Gastroesophageal sphincter (tissue), 4 donors: ENCODE data around the gene SLC17A4. TPM values are rescaled to one million over a fixed set of nuclear protein-coding genes. Genes with fewer than 3 reads are reported as not detected.

Source experiments
- ATAC-seq: fragments of 150-250 bp; one replicate; pipeline ENCODE4 v1.9.1; 2016; ENCODE audit warnings: mild to moderate bottlenecking, moderate library complexity
- H3K27ac ChIP-seq, 4 donors: fragments of 200-600 bp; sonication (generic) in 3 of 4; 1 replicate in 3 of 4; 2 replicates in 1 of 4; pipeline ENCODE4 v1.5.1; 2016 to 2019
- H3K27me3 ChIP-seq: fragments of 200-600 bp; sonication (generic); one replicate; pipeline ENCODE4 v1.5.1; 2019
- H3K36me3 ChIP-seq, 2 donors: fragments of 200-600 bp; sonication (generic); one replicate each; pipeline ENCODE4 v1.5.1; 2019; ENCODE audit warnings: control low read depth in 1 of 2
- H3K4me1 ChIP-seq, 3 donors: fragments of 200-600 bp; sonication (generic); 1 replicate in 2 of 3; 2 replicates in 1 of 3; pipeline ENCODE4 v1.5.1; 2016 to 2019; ENCODE audit warnings: control low read depth in 2 of 3
- H3K4me3 ChIP-seq, 2 donors: fragments of 200-600 bp; sonication (generic); one replicate each; pipeline ENCODE4 v1.5.1; 2019; ENCODE audit warnings: mild to moderate bottlenecking in 1 of 2, moderate library complexity in 1 of 2
- H3K9me3 ChIP-seq, 3 donors: fragments of 200-600 bp; sonication (generic); one replicate each; pipeline ENCODE4 v1.5.1; 2017 to 2019; ENCODE audit warnings: control low read depth in 2 of 3
- EP300 ChIP-seq: sonication (generic); formaldehyde crosslinking; IDR thresholded peaks from one replicate; pipeline ENCODE4 v1.6.1; 2017; ENCODE audit warnings: antibody characterized with exemption, mild to moderate bottlenecking
- POLR2A ChIP-seq, 2 donors: fragments of 450-650 bp; IDR thresholded peaks; one replicate each; pipeline ENCODE4 v1.6.1; 2017; ENCODE audit warnings: antibody characterized with exemption in 2 of 2, mild to moderate bottlenecking in 2 of 2, moderate library complexity in 1 of 2
- POLR2AphosphoS5 ChIP-seq: sonication (generic); formaldehyde crosslinking; IDR thresholded peaks from one replicate; pipeline ENCODE4 v1.6.1; 2017; ENCODE audit warnings: antibody characterized with exemption
- WGBS, 2 donors: methylation state at CpG; one replicate each; pipeline ENCODE4 v1.1.5; 2018; ENCODE audit warnings: low coverage in 1 of 2; 5-methylcytosine and 5-hydroxymethylcytosine counted together
- total RNA-seq, 4 donors: library from RNA; depleted of rRNA; stranded (reverse); fragments of >200 nt; gene quantifications; one replicate each; pipeline ENCODE4 v1.1.0, GENCODE V29; 2016
- TF ChIP-seq, protein P1 (sequence below), 4 experiments: fragments of 200-600 bp in 2 of 4; fragments of 450-650 bp in 2 of 4; sonication (generic) in 1 of 4; IDR thresholded peaks; one replicate each; pipeline ENCODE4 v1.5.1; 2017 to 2019; ENCODE audit warnings: antibody characterized with exemption in 4 of 4, mild to moderate bottlenecking in 2 of 4, moderate library complexity in 2 of 4

SLC17A4 gene
- total RNA-seq, 4 donors from 2014 or later = not detected

DNA sequence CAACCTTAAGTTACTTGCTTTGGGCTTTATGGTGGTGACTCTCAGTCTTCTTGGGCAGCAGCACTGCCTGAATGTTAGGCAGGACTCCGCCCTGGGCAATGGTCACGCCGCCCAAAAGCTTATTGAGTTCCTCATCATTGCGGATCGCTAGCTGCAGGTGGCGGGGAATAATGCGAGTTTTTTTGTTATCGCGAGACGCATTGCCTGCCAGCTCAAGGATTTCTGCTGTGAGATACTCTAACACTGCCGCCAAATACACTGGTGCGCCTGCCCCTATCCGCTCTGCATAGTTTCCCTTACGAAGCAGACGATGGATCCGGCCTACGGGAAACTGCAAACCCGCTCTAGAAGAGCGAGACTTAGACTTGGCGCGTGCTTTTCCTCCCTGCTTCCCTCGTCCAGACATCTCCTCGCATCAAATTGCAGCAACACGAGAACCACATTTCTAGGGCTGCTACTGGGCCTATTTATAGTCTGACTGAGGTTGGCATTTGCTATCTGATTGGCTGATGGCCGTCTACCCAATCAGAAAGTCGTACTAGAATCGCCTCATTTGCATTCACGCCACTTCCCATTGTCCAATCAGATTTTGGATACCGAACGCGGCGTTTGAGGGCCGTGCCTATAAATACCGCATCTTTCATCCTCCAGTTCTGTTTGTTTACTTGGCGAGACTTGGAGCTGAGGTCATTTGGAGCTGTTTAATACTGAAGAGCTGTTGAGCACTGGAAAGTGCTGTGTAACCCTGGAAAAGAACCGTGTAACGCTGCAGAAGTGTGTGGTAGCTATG lies 28.2 kb upstream of the SLC17A4 start:
- Histone ChIP-seq H3K9me3 (no peaks in the 10 kb centered on the region), H3K27me3 (peaks cover 18% of the 10 kb centered on the region), H3K36me3 (no peaks in the 10 kb centered on the region), H3K27ac (no peak overlapping the region), H3K4me1 (no peaks in the 10 kb centered on the region), H3K4me3 (no peak overlapping the region)
- 94% methylated on average over 17 to 28 of the region's 37 CpGs for WGBS, 2 donors
- no peak for ATAC-seq
- TF ChIP-seq, protein P1, sequence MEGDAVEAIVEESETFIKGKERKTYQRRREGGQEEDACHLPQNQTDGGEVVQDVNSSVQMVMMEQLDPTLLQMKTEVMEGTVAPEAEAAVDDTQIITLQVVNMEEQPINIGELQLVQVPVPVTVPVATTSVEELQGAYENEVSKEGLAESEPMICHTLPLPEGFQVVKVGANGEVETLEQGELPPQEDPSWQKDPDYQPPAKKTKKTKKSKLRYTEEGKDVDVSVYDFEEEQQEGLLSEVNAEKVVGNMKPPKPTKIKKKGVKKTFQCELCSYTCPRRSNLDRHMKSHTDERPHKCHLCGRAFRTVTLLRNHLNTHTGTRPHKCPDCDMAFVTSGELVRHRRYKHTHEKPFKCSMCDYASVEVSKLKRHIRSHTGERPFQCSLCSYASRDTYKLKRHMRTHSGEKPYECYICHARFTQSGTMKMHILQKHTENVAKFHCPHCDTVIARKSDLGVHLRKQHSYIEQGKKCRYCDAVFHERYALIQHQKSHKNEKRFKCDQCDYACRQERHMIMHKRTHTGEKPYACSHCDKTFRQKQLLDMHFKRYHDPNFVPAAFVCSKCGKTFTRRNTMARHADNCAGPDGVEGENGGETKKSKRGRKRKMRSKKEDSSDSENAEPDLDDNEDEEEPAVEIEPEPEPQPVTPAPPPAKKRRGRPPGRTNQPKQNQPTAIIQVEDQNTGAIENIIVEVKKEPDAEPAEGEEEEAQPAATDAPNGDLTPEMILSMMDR (IDR thresholded peaks at IDR 0.05) = no peak
- TF ChIP-seq POLR2AphosphoS5 = no peak

DNA sequence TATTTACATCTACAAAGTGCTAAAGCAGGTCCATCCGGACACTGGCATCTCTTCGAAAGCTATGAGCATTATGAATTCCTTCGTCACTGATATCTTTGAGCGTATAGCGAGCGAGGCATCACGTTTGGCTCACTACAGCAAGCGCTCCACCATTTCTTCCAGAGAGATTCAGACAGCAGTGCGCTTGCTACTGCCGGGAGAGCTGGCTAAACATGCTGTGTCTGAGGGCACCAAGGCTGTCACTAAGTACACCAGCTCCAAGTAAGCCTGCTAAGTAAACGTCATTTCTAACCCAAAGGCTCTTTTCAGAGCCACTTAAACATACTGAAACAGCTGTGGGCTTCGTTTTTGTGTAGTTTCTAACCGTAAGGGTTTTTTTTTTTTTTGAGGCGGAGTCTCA lies 27.5 kb upstream of the SLC17A4 start:
- no peak for TF ChIP-seq EP300
- TF ChIP-seq POLR2AphosphoS5 = no peak
- TF ChIP-seq POLR2A (IDR thresholded peaks at IDR 0.05) = no peak
- TF ChIP-seq, protein P1 (IDR thresholded peaks at IDR 0.05) = no peak
- Histone ChIP-seq H3K4me3 (no peak overlapping the region), H3K36me3 (no peaks in the 10 kb centered on the region), H3K9me3 (no peaks in the 10 kb centered on the region), H3K27me3 (peaks cover 23% of the 10 kb centered on the region), H3K27ac (no peak overlapping the region), H3K4me1 (no peaks in the 10 kb centered on the region)
- WGBS, 2 donors = 85 to 96% methylated on average over 10 of the region's 14 CpGs
- no peak for ATAC-seq

DNA sequence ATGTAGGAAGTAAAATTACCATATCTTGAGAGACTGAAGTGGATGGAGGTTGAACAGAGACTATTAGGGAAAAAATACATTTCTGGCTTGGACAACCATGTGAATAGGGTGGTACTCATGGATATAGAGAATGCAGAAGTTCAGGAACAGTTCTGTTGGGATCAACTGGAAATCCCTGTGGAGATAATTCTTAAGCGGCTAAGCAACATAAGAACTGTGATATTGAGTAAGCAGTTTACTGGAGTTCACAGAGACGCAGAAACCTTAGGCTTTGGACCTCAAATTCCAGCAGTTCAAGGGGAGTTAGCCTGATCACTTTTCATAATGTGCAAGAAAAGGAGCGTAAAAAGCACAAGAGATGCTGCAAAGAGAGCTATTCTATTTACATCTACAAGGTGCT lies 23.6 kb upstream of the SLC17A4 start:
- WGBS, 2 donors = 82 to 85% methylated on average over 2 to 3 of the region's 3 CpGs
- ATAC-seq = no peak
- no peaks in the 10 kb centered on the region for H3K4me1 ChIP-seq
- no peak overlapping the region for H3K27ac ChIP-seq
- no peaks in the 10 kb centered on the region for H3K36me3 ChIP-seq
- H3K4me3 ChIP-seq = no peak overlapping the region
- TF ChIP-seq POLR2A (IDR thresholded peaks at IDR 0.05) = no peak
- TF ChIP-seq, protein P1 (IDR thresholded peaks at IDR 0.05) = no peak
- TF ChIP-seq POLR2AphosphoS5 = no peak
- TF ChIP-seq EP300 = no peak
- H3K9me3 ChIP-seq = peaks cover 0 to 4% (median 0%) of the 10 kb centered on the region in 3 donors
- H3K27me3 ChIP-seq = peaks cover 21% of the 10 kb centered on the region

DNA sequence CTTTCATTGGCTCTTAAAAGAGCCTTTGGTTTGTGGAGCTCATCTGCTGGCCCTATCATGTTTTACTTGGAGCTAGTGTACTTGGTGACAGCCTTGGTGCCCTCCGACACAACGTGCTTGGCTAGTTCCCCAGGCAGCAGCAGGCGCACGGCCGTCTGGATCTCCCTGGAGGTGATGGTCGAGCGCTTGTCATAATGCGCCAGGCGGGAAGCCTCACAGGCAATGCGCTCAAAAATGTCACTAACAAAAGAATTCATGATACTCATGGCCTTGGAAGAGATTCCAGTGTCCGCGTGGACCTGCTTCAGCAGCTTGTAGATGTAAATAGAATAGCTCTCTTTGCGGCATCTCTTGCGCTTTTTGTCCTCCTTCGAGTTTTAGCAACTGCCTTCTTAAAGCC lies 22.8 kb upstream of the SLC17A4 start:
- TF ChIP-seq, protein P1 (IDR thresholded peaks at IDR 0.05) = no peak
- TF ChIP-seq EP300 = no peak
- TF ChIP-seq POLR2A (IDR thresholded peaks at IDR 0.05) = no peak
- no peak for TF ChIP-seq POLR2AphosphoS5
- peaks cover 0 to 4% (median 0%) of the 10 kb centered on the region in 3 donors for H3K9me3 ChIP-seq
- WGBS, 2 donors = 93 to 95% methylated on average over 6 to 13 of the region's 15 CpGs
- no peak overlapping the region for H3K27ac ChIP-seq
- no peak overlapping the region for H3K4me3 ChIP-seq
- no peaks in the 10 kb centered on the region for H3K4me1 ChIP-seq
- H3K27me3 ChIP-seq = peaks cover 21% of the 10 kb centered on the region
- no peaks in the 10 kb centered on the region for H3K36me3 ChIP-seq
- no peak for ATAC-seq

DNA sequence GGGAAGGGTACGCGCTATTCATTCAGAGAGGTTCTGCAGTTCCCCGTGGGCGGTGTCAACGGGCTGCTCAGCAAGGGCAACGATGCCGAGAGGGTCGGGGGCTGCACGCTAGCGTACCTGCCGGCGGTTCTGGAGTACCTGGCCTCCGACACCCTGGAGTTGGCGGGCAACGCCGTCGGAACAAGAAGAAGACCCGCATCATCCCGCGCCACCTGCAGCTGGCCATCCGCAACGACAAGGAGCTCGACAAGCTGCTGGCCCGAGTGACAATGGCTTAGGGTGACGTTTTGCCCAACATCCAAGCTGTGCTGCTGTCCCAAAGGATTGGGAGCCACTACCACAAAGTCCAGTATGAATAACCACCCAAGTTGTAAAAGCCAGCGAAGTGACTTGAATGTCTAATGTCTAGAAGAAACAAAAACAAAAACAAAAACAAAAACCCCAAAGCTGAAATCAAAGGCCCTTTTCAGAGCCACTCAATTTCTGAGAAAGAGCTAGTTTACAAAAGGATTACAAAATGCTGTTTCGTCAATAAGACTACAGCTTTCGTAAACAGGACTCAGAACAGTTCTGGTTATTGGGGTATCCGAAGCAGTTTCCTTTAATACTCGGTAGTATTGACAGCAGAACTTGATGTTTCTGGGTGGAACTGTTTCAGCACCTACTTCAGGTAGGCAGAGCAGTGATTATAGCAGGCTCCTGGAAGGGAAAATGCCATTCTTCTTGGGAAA lies 21.9 kb upstream of the SLC17A4 start:
- 65 to 90% methylated on average over 6 to 11 of the region's 30 CpGs for WGBS, 2 donors
- H3K4me3 ChIP-seq = no peak overlapping the region

More for the DNA sequence above, 21.9 kb upstream of the SLC17A4 start:
- H3K4me1 ChIP-seq = no peaks in the 10 kb centered on the region
- TF ChIP-seq EP300 (no peak), POLR2A (IDR thresholded peaks at IDR 0.05) (no peak)
- peaks cover 0 to 9% (median 0%) of the 10 kb centered on the region in 3 donors for H3K9me3 ChIP-seq
- peaks cover 24% of the 10 kb centered on the region for H3K27me3 ChIP-seq
- H3K36me3 ChIP-seq = no peaks in the 10 kb centered on the region
- ATAC-seq = no peak
- no peak overlapping the region for H3K27ac ChIP-seq
